LNCaP clone FGC (cell line): Measurements from ENCODE around the gene LRP1-AS.

ENCODE experiments used
- DNase-seq: peaks from one replicate; pipeline ENCODE4 v3.0.0-alpha.2; 2011; ENCODE audit warnings: low read depth
- H3K4me3 ChIP-seq: 2 replicates; pipeline ENCODE4 v1.5.1; 2011; ENCODE audit warnings: mild to moderate bottlenecking, low read depth, low read length, control low read depth
- CTCF ChIP-seq: IDR thresholded peaks from 2 replicates; pipeline ENCODE4 v1.5.1; 2012; ENCODE audit warnings: mild to moderate bottlenecking; ENCODE audit not compliant: control insufficient read depth, insufficient read depth; ENCODE audit errors: extremely low read depth

Gene LRP1-AS

DNA sequence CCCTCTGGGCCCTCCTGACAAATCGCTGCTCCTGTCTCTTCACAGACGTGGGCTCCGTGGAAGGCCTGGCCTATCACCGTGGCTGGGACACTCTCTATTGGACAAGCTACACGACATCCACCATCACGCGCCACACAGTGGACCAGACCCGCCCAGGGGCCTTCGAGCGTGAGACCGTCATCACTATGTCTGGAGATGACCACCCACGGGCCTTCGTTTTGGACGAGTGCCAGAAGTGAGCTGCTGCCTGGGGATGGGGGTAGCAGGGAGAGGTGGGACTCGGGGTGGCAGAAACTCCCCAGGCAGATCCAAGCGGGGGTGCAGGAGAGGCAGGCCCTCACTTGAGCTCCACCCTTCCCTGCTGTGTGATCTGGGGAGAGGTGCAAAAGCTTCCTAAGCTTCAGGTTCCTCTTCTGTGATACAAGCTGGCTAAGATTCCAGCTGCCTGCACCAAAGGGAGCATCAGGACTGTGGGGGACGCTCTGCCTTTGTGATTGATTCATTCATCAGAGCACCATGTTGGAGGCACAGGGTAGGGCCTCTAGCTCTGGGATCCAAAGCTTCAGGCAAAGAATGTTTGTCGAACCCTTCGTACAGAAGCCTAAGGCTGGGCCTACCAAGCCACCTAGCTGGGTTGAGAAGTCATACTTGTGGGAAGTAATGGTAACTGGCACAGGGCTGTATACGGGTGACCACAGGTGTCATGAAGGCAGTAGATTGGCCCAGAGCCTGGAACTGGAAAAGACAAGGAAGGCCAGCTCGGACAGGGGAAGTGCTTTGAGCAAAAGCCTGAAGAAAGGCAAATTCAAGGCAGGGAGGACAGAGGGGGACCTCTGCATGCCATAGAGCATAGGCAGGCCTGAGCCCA lies 40.0 kb upstream of the LRP1-AS start:
- DNase-seq, result no peak
- no peak for TF ChIP-seq CTCF
- H3K4me3 ChIP-seq, result no peak overlapping the region

DNA sequence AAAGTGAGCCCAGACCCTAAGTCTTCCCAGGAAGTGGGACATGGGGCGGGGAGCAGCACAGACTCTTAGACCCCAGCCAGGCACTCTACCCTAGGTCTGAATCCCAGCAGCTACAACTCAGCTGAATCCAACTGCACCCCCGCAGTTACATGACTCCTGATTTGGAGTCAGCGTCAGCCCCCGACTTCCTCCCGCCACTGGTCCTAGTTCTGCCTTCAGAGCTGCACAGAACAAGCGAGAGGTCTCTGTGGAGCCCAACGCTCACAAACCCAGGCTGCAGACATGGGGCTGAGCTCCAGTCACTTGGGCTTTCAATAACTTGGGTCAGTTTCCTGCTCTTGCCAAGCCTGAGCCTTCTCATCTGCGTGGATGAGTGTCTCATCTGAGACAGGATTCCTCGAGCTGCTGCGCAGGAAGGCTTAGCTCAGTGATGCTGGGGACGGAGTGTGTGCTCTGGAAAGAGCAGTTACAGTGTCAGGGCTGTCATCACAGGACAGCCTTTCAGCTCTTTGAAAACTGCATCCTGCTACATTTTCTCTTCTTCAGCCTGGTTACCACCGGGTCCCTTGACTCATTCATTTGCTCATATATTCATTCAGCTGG lies 38.6 kb upstream of the LRP1-AS start:
- no peak overlapping the region for H3K4me3 ChIP-seq
- DNase-seq, result no peak
- no peak for TF ChIP-seq CTCF

- no peak for TF ChIP-seq CTCF
- no peak for DNase-seq
- H3K4me3 ChIP-seq, result no peak overlapping the region
These were observed 38.0 kb upstream of the LRP1-AS start for GRCh38 chr12:57185403-57185802.

- TF ChIP-seq CTCF, result no peak
These were observed 36.7 kb upstream of the LRP1-AS start for GRCh38 chr12:57183939-57184725.

DNA sequence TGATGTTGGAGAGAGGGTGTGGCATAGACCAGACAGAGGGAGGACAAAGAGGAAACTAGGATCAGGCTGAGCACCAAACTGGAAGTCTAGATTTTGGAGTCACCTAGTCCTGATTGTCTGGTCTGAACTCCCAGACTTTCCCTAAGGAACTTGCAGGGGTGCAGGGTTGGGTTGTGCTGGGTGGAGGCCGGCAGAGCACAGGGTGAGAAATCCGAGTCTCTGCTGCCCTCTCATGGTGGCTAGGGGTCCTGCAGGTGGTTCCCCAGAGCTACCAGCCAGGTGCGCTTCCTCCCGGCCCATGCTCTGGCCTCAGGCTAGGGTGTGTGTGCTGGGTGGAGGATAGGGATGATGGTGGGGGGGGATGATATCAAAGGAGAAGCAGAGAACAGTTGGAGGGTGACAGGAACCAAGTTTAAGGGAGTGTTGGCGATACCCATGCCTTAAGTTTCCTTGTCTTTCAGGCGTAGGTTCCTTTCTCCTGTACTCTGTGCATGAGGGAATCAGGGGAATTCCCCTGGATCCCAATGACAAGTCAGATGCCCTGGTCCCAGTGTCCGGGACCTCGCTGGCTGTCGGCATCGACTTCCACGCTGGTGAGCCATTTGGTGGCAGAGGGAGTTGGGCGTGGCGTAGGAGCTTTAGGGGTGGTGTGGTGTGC lies 35.6 kb upstream of the LRP1-AS start:
- H3K4me3 ChIP-seq, result no peak overlapping the region

More at GRCh38 chr12:57183939-57184725, 36.7 kb upstream of the LRP1-AS start:
- DNase-seq, result no peak
- H3K4me3 ChIP-seq, result no peak overlapping the region

More for the DNA sequence above, 35.6 kb upstream of the LRP1-AS start:
- no peak for DNase-seq
- peak; percentile 91 for TF ChIP-seq CTCF
